ENCODE measurements around the gene NUMA1.

NUMA1 gene

GRCh38 chr11:71977090-71977489 lies 103.3 kb downstream of the NUMA1 start:
- Histone ChIP-seq H4K20me1 (ENCODE audit: insufficient read depth, low read length, poor library complexity, severe bottlenecking) (no peaks in the 10 kb centered on the region), H3K36me3 (ENCODE audit: insufficient read depth, low read length) (peaks cover 33% of the 10 kb centered on the region; the same call in 1 of the 2 replicates), H3K9ac (ENCODE audit: low read depth, low read length, poor library complexity, severe bottlenecking) (no peak overlapping the region), H3F3A (ENCODE audit: low read depth) (no peaks in the 10 kb centered on the region), H3K4me1 (ENCODE audit: insufficient read depth, low read length, poor library complexity, severe bottlenecking) (no peaks in the 10 kb centered on the region), H3K4me3 (ENCODE audit: low read length, poor library complexity, severe bottlenecking) (no peak overlapping the region), H3K9me3 (ENCODE audit: insufficient read depth, low read depth, low read length) (no peaks in the 10 kb centered on the region), H3K79me2 (ENCODE audit: insufficient read depth, low read length) (no peaks in the 10 kb centered on the region), H3K4me2 (ENCODE audit: low read depth, low read length, poor library complexity, severe bottlenecking) (no peak overlapping the region), H3K9me2 (replicated peaks; ENCODE audit: low read depth, low read length) (no peaks in the 10 kb centered on the region), H3K27me3 (ENCODE audit: insufficient read depth, low read length, poor library complexity, severe bottlenecking) (no peaks in the 10 kb centered on the region), H2AFZ (ENCODE audit: low read length) (no peak overlapping the region)
- TF ChIP-seq CTCF (conservative IDR thresholded peaks at IDR 0.05; ENCODE audit: low read length) = no peak
- TF ChIP-seq EZH2phosphoT487 (IDR thresholded peaks at IDR 0.05; ENCODE audit: borderline replicate concordance) = no peak

- H3K9ac ChIP-seq (ENCODE audit: low read depth, low read length, poor library complexity, severe bottlenecking) = no peak overlapping the region
- no peaks in the 10 kb centered on the region for H3K4me1 ChIP-seq (ENCODE audit: insufficient read depth, low read length, poor library complexity, severe bottlenecking)
- no peak for TF ChIP-seq CTCF (conservative IDR thresholded peaks at IDR 0.05; ENCODE audit: low read length)
- no peak for TF ChIP-seq EZH2phosphoT487 (IDR thresholded peaks at IDR 0.05; ENCODE audit: borderline replicate concordance)
- peaks cover 39% of the 10 kb centered on the region; the same call in 1 of the 2 replicates for H3K36me3 ChIP-seq (ENCODE audit: insufficient read depth, low read length)
- no peak overlapping the region for H2AFZ ChIP-seq (ENCODE audit: low read length)
- no peaks in the 10 kb centered on the region for H4K20me1 ChIP-seq (ENCODE audit: insufficient read depth, low read length, poor library complexity, severe bottlenecking)
- no peak overlapping the region for H3K4me2 ChIP-seq (ENCODE audit: low read depth, low read length, poor library complexity, severe bottlenecking)
- no peaks in the 10 kb centered on the region for H3K9me3 ChIP-seq (ENCODE audit: insufficient read depth, low read depth, low read length)
- no peaks in the 10 kb centered on the region for H3K9me2 ChIP-seq (replicated peaks; ENCODE audit: low read depth, low read length)
- H3K79me2 ChIP-seq (ENCODE audit: insufficient read depth, low read length) = no peaks in the 10 kb centered on the region
- H3K27me3 ChIP-seq (ENCODE audit: insufficient read depth, low read length, poor library complexity, severe bottlenecking) = no peaks in the 10 kb centered on the region
- H3F3A ChIP-seq (ENCODE audit: low read depth) = no peaks in the 10 kb centered on the region
- no peak overlapping the region for H3K4me3 ChIP-seq (ENCODE audit: low read length, poor library complexity, severe bottlenecking)
Measured at GRCh38 chr11:71976551-71976950, 103.8 kb downstream of the NUMA1 start.

GRCh38 chr11:71971680-71972079 lies 108.7 kb downstream of the NUMA1 start:
- H3K4me1 ChIP-seq (ENCODE audit: insufficient read depth, low read length, poor library complexity, severe bottlenecking) = no peaks in the 10 kb centered on the region
- H3F3A ChIP-seq (ENCODE audit: low read depth) = no peaks in the 10 kb centered on the region
- TF ChIP-seq EZH2phosphoT487 (IDR thresholded peaks at IDR 0.05; ENCODE audit: borderline replicate concordance) (no peak), CTCF (conservative IDR thresholded peaks at IDR 0.05; ENCODE audit: low read length) (no peak)
- H4K20me1 ChIP-seq (ENCODE audit: insufficient read depth, low read length, poor library complexity, severe bottlenecking) = no peaks in the 10 kb centered on the region
- H3K9me3 ChIP-seq (ENCODE audit: insufficient read depth, low read depth, low read length) = no peaks in the 10 kb centered on the region
- H3K79me2 ChIP-seq (ENCODE audit: insufficient read depth, low read length) = no peaks in the 10 kb centered on the region
- peaks cover 41% of the 10 kb centered on the region for H3K36me3 ChIP-seq (ENCODE audit: insufficient read depth, low read length)
- no peak overlapping the region for H3K4me3 ChIP-seq (ENCODE audit: low read length, poor library complexity, severe bottlenecking)
- H2AFZ ChIP-seq (ENCODE audit: low read length) = no peak overlapping the region
- no peak overlapping the region for H3K4me2 ChIP-seq (ENCODE audit: low read depth, low read length, poor library complexity, severe bottlenecking)
- no peak overlapping the region for H3K9ac ChIP-seq (ENCODE audit: low read depth, low read length, poor library complexity, severe bottlenecking)
- no peaks in the 10 kb centered on the region for H3K27me3 ChIP-seq (ENCODE audit: insufficient read depth, low read length, poor library complexity, severe bottlenecking)
- no peaks in the 10 kb centered on the region for H3K9me2 ChIP-seq (replicated peaks; ENCODE audit: low read depth, low read length)

Measured in Loucy (cell line).